Sigmoid colon (tissue), 4 donors: ENCODE data around the gene RCN1.

Experiments used
- EP300 ChIP-seq, 4 donors: sonication (generic); formaldehyde crosslinking; IDR thresholded peaks; one replicate each; pipeline ENCODE4 v1.6.1; 2017; ENCODE audit warnings: antibody characterized with exemption in 4 of 4
- POLR2A ChIP-seq, 2 donors: fragments of 450-650 bp; IDR thresholded peaks; one replicate each; pipeline ENCODE4 v1.6.1; 2016; ENCODE audit warnings: antibody characterized with exemption in 2 of 2, mild to moderate bottlenecking in 2 of 2, moderate library complexity in 2 of 2
- POLR2AphosphoS5 ChIP-seq, 4 donors: sonication (generic); formaldehyde crosslinking; IDR thresholded peaks; one replicate each; pipeline ENCODE4 v1.6.1; 2017; ENCODE audit warnings: antibody characterized with exemption in 4 of 4
- TF ChIP-seq, protein P1 (sequence below), 4 experiments: fragments of 450-650 bp in 3 of 4; fragments of 200-600 bp in 1 of 4; IDR thresholded peaks; one replicate each; pipeline ENCODE4 v1.5.1; 2016 to 2019; ENCODE audit warnings: antibody characterized with exemption in 4 of 4, mild to moderate bottlenecking in 3 of 4, moderate library complexity in 2 of 4

DNA sequence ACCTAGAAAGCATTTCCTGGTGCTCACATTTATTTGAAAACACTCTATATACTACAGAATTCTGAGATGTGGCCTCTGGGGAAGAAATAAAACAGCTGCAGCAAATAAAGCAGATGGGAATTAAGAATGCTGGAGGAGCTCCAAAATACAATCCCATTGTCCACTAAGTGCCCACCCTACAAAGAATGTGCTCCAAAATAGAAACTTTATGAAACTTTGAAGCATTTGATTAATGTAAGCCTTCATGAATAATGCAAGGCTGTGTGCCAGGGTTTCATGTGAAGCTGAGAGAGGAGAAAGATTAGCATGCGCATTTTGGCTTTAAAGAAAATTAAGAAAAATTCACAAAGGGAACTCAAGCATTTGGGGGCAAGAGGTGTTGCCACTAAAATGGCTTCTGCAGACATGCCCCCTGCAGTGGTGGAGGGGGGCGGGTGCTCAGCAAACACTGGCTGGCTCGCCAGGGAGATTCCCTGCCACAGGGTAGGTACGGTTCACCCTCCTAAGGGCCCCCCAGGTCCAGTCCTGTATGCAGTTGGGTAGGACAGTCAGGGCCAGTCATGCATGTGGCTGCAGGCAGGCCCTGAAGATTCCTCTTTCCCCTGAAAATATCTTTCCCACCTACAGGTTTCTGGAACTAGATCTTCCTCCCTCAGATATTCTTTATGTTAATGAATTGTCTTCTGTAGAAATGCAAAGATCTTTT lies 46.6 kb upstream of the RCN1 start:
- TF ChIP-seq, protein P1, sequence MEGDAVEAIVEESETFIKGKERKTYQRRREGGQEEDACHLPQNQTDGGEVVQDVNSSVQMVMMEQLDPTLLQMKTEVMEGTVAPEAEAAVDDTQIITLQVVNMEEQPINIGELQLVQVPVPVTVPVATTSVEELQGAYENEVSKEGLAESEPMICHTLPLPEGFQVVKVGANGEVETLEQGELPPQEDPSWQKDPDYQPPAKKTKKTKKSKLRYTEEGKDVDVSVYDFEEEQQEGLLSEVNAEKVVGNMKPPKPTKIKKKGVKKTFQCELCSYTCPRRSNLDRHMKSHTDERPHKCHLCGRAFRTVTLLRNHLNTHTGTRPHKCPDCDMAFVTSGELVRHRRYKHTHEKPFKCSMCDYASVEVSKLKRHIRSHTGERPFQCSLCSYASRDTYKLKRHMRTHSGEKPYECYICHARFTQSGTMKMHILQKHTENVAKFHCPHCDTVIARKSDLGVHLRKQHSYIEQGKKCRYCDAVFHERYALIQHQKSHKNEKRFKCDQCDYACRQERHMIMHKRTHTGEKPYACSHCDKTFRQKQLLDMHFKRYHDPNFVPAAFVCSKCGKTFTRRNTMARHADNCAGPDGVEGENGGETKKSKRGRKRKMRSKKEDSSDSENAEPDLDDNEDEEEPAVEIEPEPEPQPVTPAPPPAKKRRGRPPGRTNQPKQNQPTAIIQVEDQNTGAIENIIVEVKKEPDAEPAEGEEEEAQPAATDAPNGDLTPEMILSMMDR (IDR thresholded peaks at IDR 0.05) = no peak
- no peak for TF ChIP-seq EP300 (IDR thresholded peaks at IDR 0.05)
- TF ChIP-seq POLR2A (IDR thresholded peaks at IDR 0.05) = no peak
- no peak for TF ChIP-seq POLR2AphosphoS5 (IDR thresholded peaks at IDR 0.05)
